Stimulated activated CD8-positive, alpha-beta memory T cell treated with anti-CD3 and anti-CD28 coated beads, Interleukin-12 subunit alpha, Interleukin-12 subunit beta, amount 100 ng/mL, for 24 hours (primary cell): ENCODE measurements around the gene CPNE1.

Experiments
- DNase-seq: peaks from one replicate; pipeline ENCODE4 v3.0.0-alpha.2; 2020; ENCODE audit errors: extremely low read depth

The CPNE1 gene

GRCh38 chr20:35620818-35621559, 43.7 kb downstream of the CPNE1 start:
- DNase-seq, result no peak

- peak; percentile 57 for DNase-seq
Observed at GRCh38 chr20:35619196-35620095, 45.3 kb downstream of the CPNE1 start.

- DNase-seq, result no peak
Observed at GRCh38 chr20:35618263-35619131, 46.2 kb downstream of the CPNE1 start.

GRCh38 chr20:35617397-35618262, 47.1 kb downstream of the CPNE1 start:
- no peak for DNase-seq

GRCh38 chr20:35616465-35617396, 48.0 kb downstream of the CPNE1 start:
- no peak for DNase-seq

DNA sequence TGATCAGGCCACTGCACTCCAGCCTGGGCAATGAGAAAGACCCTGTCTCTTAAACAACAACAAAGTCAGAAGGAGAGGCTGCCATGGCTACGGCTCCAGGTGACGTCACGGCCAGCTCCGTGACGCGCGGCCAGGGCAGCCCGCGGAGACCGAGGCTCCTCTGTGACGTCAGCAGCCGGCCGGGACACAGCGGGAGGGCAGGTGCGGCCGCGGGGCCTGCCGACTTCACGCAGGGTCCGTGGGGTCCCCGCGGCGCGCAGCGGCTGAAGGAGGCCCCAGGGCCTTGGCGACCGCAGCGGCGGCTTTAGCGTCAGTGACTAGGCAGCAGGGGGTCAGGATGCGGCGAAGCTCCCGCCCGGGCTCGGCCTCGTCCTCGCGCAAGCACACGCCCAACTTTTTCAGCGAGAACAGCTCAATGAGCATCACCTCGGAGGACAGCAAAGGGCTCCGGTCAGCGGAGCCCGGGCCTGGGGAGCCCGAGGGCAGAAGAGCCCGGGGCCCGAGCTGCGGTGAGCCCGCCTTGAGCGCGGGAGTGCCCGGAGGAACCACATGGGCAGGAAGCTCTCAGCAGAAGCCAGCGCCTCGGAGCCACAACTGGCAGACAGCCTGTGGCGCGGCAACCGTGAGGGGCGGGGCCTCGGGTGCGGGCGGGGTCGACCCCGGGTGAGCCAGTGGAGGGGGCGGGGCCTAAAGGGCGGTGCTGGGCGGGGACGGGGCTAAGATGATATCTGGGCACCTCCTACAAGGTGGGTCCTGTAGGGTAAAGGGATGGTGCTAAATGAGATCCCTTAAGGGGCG, 48.8 kb downstream of the CPNE1 start, which contains the start of gene SPAG4:
SPAG4 (plus strand) TSS at position 163 of the 798 bp plus-strand sequence; CDS start at position 338, 175 bp downstream.
- peak; percentile 100 for DNase-seq

GRCh38 chr20:35611482-35611881, 53.2 kb downstream of the CPNE1 start:
- no peak for DNase-seq

GRCh38 chr20:35610833-35611427, 53.8 kb downstream of the CPNE1 start:
- no peak for DNase-seq

- DNase-seq, result no peak
Observed at GRCh38 chr20:35607003-35607735, 57.5 kb downstream of the CPNE1 start.

GRCh38 chr20:35606127-35606526, 58.6 kb downstream of the CPNE1 start:
- no peak for DNase-seq

DNA sequence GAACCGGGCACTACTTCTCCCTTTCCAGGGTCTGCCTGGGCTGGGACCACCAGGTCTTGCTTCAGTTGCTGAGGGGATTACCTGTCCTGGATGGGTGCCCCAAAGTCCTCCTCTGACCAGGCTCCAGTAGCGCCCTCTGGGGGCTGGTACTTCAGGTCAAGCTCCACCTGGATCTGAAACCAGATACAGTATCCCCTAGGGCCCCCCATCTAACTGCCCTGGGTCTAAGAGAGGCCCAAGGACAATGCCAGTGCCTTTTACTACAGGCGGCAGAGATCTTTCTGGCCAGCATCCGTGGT, 60.3 kb downstream of the CPNE1 start:
- DNase-seq, result no peak

GRCh38 chr20:35603695-35604448, 60.8 kb downstream of the CPNE1 start:
- DNase-seq, result no peak

- DNase-seq, result no peak
Observed at GRCh38 chr20:35602851-35603495, 61.7 kb downstream of the CPNE1 start.

DNA sequence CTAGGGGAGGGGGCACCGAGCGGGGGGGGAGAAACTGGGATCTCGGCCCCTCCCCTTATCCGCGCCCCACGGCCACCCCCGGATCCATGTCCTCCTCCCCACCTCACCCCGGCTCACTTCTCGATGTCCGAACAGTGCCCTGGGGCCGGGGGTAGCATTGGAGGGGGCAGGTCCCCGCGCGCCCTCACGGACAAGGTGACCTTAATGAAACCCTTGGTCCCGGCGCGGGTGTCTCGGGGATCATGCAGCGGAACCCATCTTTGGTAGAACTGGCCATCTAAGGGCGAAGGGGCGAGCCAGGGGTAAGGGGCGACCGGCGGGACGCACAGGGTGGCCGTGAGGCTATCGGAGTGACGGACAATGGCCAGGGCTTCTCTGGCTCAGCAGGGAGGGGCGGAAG, 62.7 kb downstream of the CPNE1 start:
- no peak for DNase-seq

- DNase-seq, result peak; percentile 30
Observed at GRCh38 chr20:35600993-35601973, 63.4 kb downstream of the CPNE1 start.
